HG03196 (cell line): ENCODE measurements around the gene ELAVL2.

Experiments used
- ATAC-seq: cut with Tn5 transposase; IDR thresholded peaks from one replicate; pipeline ENCODE4 v1.9.1; 2021; ENCODE audit not compliant: unreplicated experiment

Gene ELAVL2

DNA sequence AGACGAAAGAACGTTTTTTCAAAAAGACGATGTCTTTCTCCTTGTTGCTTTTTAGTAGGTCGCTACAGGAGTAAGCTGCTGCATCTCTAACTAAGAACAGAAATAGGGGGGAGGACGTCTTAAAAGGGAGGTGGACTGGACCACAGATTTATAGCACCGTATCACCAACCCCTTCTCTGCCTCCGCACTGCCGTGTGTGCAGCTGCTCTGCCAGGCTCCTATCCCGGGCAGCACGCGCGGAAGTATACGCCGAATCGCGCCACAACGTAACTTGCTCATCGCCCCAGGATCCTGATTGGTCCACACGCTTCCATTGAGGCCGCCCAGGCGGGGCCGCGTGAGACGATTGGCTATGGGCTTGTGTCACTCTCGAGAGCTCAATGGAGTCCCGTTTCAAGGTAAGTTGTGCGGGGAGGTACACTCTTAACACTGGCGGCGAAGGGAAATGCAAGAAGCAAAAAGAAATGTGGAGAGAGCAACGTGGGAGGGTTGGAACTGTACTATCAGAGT lies at the start of gene ELAVL2:
TSS of gene ELAVL2 (minus strand) at position 121 of the 510 bp plus-strand sequence. CDS start 64,006 bp downstream, outside the sequence.
- ATAC-seq = no peak

- no peak for ATAC-seq
These were observed 32.2 kb upstream of the ELAVL2 start for GRCh38 chr9:23858234-23858633.

GRCh38 chr9:23855873-23856604 lies 30.0 kb upstream of the ELAVL2 start:
- ATAC-seq = no peak

DNA sequence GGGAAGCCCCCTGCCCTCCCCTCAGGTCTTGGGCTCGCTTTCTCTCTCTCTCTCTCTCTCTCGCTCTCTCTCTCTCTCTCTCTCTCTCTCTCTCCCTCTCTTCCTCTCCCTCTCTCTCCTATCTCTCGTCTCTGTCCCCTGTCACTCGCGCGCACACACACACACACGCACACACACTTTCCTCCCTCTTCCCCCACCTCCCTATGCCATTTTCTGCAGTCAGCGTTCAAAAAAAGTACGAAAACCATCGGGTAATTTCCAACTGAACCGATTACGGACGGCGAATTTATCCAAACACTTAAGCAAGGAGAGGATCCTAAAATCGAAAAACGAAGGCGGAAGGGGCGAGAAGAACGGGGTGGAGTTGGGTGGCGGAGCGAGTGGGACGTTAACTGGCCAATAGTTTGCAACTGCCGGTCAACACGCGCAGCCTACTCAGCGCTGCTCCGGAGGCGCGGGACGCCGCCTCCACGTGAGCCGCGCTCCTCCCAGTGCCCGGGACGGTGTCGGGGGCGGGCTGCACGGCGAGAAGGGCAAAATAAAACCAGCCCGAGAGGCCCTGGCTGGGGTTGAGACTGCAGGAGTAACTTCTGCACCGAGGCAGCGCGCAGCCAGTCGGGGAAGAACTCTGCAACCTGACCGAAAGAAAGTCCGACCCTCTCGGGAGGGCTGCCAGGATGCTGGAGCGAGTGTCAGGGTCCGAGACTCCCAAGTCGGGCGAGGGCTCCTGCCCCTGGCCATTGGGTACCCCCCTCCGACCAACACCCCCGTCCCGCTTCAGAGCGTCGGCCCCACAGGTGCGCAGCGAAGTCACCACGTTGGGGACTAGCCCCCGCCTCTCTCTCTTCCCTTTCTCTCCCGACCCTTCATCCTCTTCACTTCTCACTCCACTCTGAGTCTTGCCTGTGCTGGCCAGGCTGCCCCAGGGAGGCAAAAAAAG lies 24.9 kb upstream of the ELAVL2 start:
- no peak for ATAC-seq

DNA sequence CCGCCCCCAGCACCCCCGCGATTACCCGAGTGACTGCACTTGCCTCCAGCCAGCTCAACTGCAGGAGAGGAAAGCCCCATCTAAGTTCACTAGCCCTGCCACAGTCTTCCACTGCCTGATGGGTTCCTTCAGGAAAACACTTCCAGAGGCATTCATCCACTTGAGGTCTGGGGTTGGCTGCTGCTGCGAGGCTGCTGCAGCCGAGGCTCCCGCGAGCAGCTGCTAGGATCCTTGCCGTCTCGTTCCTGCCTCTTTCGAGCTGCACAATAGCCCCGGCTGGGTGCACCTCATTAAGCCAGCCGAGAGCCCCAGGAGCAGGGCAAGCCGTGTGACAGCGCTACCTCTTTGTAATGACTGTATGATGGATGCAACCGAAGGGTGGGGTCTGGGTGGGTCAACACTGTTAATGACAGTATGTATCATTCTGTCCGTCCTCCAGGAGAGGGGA lies 24.2 kb upstream of the ELAVL2 start:
- ATAC-seq = no peak

DNA sequence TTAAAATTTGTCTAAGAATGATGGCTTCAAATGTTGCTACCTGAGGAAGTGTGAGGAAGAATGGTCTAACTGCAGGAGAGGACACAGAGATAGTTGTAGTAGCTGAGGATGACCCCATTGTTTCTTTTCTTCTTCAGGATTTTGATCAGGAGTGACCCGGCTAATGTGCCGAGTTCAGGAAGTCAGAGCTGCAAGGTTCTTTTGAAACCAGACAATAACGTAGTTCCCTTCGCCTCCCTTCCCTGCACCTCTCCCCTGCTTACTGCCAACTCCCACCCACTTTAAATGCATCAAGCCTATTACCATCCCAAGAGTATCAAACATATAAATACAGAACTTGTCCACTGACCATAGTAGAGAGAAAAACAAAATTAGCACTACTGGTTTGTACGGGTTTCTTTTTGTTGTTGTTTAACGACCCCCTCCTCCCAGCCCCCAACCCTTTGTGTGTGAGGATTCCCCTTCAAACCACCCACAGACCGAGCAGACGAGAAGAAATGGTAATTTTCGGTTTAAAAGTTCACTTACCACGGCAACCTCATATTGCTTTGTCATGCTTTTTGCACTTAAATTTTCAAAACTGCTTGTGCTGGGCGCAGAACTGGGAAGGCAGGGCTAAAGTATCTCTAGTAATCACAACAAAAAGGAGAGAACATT lies 23.5 kb upstream of the ELAVL2 start:
- no peak for ATAC-seq

- no peak for ATAC-seq
These were observed 16.6 kb upstream of the ELAVL2 start for GRCh38 chr9:23842565-23843129.

DNA sequence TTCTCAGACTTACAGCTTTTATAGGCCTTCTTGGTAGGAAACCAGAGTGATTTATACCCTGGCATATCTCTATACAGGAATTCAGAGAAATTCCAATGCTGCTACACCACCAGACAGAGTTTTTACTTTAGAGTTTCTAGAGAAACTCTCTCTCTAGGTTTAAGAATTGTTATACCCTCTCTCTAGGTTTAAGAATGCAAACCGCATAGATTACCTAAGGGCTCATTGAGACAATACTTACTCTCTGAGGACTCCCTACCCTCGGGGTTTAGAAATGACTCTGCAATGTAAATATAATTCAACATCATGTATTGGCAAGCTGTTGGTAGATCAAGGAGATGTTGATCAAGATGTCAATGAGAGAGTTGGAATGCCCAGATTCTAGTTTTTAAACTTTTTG lies 15.3 kb upstream of the ELAVL2 start:
- no peak for ATAC-seq

GRCh38 chr9:23837038-23837437 lies 11.0 kb upstream of the ELAVL2 start:
- ATAC-seq = no peak

DNA sequence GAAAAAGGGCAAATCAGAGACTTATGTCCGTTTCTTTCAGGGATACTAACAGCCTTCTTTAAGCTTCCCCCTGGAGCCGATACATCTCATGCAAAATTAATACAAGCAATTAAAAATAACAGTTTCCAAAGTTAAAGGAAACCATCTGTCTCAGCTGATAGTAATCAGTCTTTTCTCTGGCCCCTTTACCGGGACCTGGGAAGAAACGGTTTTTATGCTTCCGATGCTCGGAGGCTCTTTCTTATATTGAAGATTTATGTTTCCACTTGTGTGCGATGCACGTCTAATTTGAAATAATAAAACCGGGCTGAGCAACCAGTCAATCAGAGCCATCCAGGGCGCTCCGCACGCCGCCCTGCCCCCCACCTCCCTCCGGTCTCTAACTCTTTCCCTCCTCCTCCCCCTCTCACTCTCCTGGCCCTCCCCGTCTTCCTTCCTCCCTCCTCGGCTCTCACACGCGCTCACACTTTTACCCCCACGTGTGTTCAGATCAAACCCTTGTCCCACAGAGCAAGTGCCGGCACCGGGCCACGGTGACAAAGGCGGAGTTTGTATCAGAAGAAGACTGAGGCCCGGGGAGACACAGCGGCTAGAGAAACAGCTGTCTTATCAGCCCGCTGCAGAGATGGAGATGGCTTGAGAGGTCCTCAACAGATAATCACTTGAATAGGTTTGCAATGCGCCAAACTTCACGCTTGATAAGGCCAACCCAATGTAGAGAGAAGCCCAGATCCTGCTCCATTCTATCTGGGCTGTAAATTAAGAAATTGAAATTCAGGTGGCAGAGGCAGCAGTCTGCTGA lies 5.1 kb upstream of the ELAVL2 start:
- ATAC-seq = no peak

DNA sequence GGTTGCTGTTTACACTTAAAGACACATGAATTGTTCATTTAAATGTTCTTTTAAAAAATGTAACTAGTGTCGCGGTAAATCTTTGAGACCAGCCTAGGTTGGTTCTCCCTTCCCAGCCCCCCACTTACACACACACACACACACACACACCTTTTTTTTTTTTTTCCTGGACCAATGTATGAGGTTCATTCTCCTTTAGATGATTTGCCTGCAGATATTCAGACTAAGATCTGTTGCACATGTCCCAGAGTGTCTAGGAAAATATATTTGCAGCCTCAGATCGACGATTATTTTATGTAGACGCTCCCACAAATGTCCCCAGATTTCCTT lies 4.4 kb upstream of the ELAVL2 start:
- no peak for ATAC-seq

- no peak for ATAC-seq
These were observed 3.8 kb upstream of the ELAVL2 start for GRCh38 chr9:23829580-23830475.

GRCh38 chr9:23825700-23826099 lies 340 bp downstream of the ELAVL2 start:
- no peak for ATAC-seq

- no peak for ATAC-seq
These were observed 1.0 kb downstream of the ELAVL2 start for GRCh38 chr9:23824830-23825591.

GRCh38 chr9:23823986-23824829 lies 1.8 kb downstream of the ELAVL2 start:
- no peak for ATAC-seq

GRCh38 chr9:23823269-23823668 lies 2.8 kb downstream of the ELAVL2 start:
- no peak for ATAC-seq
